Loucy (cell line): ENCODE measurements around the gene CNR1.

Experiments
- H2AFZ ChIP-seq: fragments of 200-600 bp; sonication (generic); 2 replicates; pipeline ENCODE4 v1.6.0; 2016; ENCODE audit warnings: antibody characterized with exemption, mild to moderate bottlenecking, low read length, moderate library complexity
- H3F3A ChIP-seq: fragments of 200-600 bp; 2 replicates; pipeline ENCODE4 v1.6.0; 2016; ENCODE audit warnings: antibody characterized with exemption, low read depth, mild to moderate bottlenecking
- H3K27me3 ChIP-seq: fragments of 200-600 bp; sonication (generic); 2 replicates; pipeline ENCODE4 v1.6.1; 2014; ENCODE audit warnings: low read length, mild to moderate bottlenecking; ENCODE audit not compliant: insufficient read depth, poor library complexity, severe bottlenecking
- H3K36me3 ChIP-seq: fragments of 200-600 bp; sonication (generic); 2 replicates; pipeline ENCODE4 v1.6.1; 2016; ENCODE audit warnings: low read length; ENCODE audit not compliant: insufficient read depth
- H3K4me1 ChIP-seq: fragments of 200-600 bp; sonication (generic); 2 replicates; pipeline ENCODE4 v1.5.1; 2014; ENCODE audit warnings: low read length, mild to moderate bottlenecking; ENCODE audit not compliant: insufficient read depth, poor library complexity, severe bottlenecking
- H3K4me2 ChIP-seq: fragments of 200-600 bp; sonication (generic); 2 replicates; pipeline ENCODE4 v1.6.0; 2014; ENCODE audit warnings: antibody characterized with exemption, low read length, low read depth, mild to moderate bottlenecking; ENCODE audit not compliant: poor library complexity, severe bottlenecking
- H3K4me3 ChIP-seq: fragments of 200-600 bp; sonication (generic); 2 replicates; pipeline ENCODE4 v1.5.1; 2014; ENCODE audit warnings: low read length, mild to moderate bottlenecking, mixed read lengths; ENCODE audit not compliant: poor library complexity, severe bottlenecking
- H3K79me2 ChIP-seq: fragments of 200-600 bp; sonication (generic); 2 replicates; pipeline ENCODE4 v1.6.1; 2014; ENCODE audit warnings: low read length; ENCODE audit not compliant: insufficient read depth
- H3K9ac ChIP-seq: fragments of 200-600 bp; sonication (generic); 2 replicates; pipeline ENCODE4 v1.6.0; 2014; ENCODE audit warnings: mild to moderate bottlenecking, low read depth, low read length, moderate library complexity; ENCODE audit not compliant: poor library complexity, severe bottlenecking
- H3K9me2 ChIP-seq: fragments of 200-600 bp; sonication (generic); replicated peaks from 2 replicates; pipeline ENCODE4 v1.6.1; 2016; ENCODE audit warnings: low read depth, low read length, mixed read lengths
- H3K9me3 ChIP-seq: fragments of 200-600 bp; sonication (generic); 2 replicates; pipeline ENCODE4 v1.6.1; 2014; ENCODE audit warnings: mild to moderate bottlenecking, antibody characterized with exemption, low read length, low read depth; ENCODE audit not compliant: insufficient read depth
- H4K20me1 ChIP-seq: fragments of 200-600 bp; sonication (generic); 2 replicates; pipeline ENCODE4 v1.6.0; 2014; ENCODE audit warnings: antibody characterized with exemption, low read length, mild to moderate bottlenecking; ENCODE audit not compliant: insufficient read depth, poor library complexity, severe bottlenecking
- EZH2phosphoT487 ChIP-seq: fragments of 200-600 bp; IDR thresholded peaks from 2 replicates; pipeline ENCODE4 v1.6.1; 2018; ENCODE audit warnings: antibody characterized with exemption, mild to moderate bottlenecking, moderate library complexity, borderline replicate concordance
- TF ChIP-seq, protein P1 (sequence below): fragments of 200-600 bp; sonication (generic); conservative IDR thresholded peaks from 2 replicates; pipeline ENCODE4 v1.5.1; 2014; ENCODE audit warnings: mild to moderate bottlenecking, antibody characterized with exemption, low read length

CNR1 gene

DNA sequence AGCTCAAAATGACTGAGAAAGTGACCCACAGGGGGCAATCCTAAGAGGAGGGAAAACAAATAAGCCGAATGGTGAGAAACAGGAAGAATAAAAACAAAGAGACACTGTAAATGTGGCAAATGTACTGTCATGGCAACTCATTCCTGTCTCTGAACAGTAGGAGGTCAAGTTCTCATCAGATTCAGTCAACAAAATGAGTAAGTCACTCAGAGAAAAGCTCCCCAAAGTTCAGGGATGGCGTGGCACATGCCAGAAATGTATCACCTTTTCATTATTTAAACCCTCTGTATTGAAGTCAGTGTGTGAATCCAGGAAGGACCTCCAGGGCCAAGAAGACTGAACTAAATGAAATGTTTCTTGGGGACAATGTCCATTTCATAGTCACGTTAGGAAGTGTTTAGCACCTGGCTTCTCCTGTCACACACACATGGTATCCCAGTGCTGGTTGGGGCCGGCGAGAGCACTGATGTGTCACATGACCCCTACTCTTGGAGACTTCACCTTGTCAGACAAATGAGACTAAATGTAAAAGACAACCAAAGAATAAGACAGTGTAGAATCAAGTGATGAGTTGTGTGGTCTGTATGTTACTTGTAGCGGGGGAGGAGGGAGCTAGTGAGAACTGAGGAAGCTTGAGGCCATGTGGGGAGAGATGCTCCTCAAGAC lies 20.7 kb downstream of the CNR1 start:
- TF ChIP-seq, protein P1, sequence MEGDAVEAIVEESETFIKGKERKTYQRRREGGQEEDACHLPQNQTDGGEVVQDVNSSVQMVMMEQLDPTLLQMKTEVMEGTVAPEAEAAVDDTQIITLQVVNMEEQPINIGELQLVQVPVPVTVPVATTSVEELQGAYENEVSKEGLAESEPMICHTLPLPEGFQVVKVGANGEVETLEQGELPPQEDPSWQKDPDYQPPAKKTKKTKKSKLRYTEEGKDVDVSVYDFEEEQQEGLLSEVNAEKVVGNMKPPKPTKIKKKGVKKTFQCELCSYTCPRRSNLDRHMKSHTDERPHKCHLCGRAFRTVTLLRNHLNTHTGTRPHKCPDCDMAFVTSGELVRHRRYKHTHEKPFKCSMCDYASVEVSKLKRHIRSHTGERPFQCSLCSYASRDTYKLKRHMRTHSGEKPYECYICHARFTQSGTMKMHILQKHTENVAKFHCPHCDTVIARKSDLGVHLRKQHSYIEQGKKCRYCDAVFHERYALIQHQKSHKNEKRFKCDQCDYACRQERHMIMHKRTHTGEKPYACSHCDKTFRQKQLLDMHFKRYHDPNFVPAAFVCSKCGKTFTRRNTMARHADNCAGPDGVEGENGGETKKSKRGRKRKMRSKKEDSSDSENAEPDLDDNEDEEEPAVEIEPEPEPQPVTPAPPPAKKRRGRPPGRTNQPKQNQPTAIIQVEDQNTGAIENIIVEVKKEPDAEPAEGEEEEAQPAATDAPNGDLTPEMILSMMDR, result no peak
- TF ChIP-seq EZH2phosphoT487, result no peak
- H3K27me3 ChIP-seq, result no peaks in the 10 kb centered on the region
- H3K9ac ChIP-seq, result no peak overlapping the region
- no peaks in the 10 kb centered on the region for H3K9me2 ChIP-seq
- H3F3A ChIP-seq, result no peaks in the 10 kb centered on the region
- no peak overlapping the region for H2AFZ ChIP-seq
- H3K36me3 ChIP-seq, result no peaks in the 10 kb centered on the region
- no peaks in the 10 kb centered on the region for H3K4me1 ChIP-seq
- H4K20me1 ChIP-seq, result no peaks in the 10 kb centered on the region
- H3K79me2 ChIP-seq, result no peaks in the 10 kb centered on the region
- no peaks in the 10 kb centered on the region for H3K9me3 ChIP-seq
- no peak overlapping the region for H3K4me2 ChIP-seq
- H3K4me3 ChIP-seq, result no peak overlapping the region

DNA sequence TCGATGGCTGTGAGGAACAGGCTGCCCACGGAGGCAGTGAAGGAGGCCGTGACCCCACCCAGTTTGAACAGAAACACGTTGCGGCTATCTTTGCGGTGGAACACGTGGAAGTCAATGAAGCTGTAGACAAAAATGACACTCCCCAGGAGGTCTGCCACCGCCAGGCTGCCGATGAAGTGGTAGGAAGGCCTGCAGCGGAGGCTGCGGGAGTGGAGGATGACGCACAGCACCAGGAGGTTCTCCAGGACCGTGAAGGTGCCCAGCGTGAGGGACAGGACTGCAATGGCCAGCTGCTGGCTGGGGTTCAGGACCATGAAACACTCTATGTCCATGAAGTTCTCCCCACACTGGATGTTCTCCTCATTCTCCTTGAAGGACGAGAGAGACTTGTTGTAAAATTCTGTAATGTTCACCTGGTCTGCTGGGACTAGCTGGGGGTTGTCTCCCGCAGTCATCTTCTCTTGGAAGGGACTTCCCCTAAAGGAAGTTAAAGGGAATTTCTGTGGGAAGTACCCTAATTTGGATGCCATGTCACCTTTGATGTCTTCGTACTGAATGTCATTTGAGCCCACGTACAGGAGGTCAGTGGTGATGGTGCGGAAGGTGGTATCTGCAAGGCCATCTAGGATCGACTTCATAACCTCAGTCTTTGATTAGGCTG lies 21.4 kb downstream of the CNR1 start:
- no peaks in the 10 kb centered on the region for H3K9me3 ChIP-seq
- no peak overlapping the region for H3K9ac ChIP-seq
- H4K20me1 ChIP-seq, result no peaks in the 10 kb centered on the region
- H2AFZ ChIP-seq, result no peak overlapping the region
- H3K4me3 ChIP-seq, result no peak overlapping the region
- H3K36me3 ChIP-seq, result no peaks in the 10 kb centered on the region
- TF ChIP-seq EZH2phosphoT487, result no peak
- TF ChIP-seq, protein P1, result no peak
- no peaks in the 10 kb centered on the region for H3K4me1 ChIP-seq
- H3K79me2 ChIP-seq, result no peaks in the 10 kb centered on the region
- H3K27me3 ChIP-seq, result no peaks in the 10 kb centered on the region
- no peaks in the 10 kb centered on the region for H3F3A ChIP-seq
- no peaks in the 10 kb centered on the region for H3K9me2 ChIP-seq
- no peak overlapping the region for H3K4me2 ChIP-seq

DNA sequence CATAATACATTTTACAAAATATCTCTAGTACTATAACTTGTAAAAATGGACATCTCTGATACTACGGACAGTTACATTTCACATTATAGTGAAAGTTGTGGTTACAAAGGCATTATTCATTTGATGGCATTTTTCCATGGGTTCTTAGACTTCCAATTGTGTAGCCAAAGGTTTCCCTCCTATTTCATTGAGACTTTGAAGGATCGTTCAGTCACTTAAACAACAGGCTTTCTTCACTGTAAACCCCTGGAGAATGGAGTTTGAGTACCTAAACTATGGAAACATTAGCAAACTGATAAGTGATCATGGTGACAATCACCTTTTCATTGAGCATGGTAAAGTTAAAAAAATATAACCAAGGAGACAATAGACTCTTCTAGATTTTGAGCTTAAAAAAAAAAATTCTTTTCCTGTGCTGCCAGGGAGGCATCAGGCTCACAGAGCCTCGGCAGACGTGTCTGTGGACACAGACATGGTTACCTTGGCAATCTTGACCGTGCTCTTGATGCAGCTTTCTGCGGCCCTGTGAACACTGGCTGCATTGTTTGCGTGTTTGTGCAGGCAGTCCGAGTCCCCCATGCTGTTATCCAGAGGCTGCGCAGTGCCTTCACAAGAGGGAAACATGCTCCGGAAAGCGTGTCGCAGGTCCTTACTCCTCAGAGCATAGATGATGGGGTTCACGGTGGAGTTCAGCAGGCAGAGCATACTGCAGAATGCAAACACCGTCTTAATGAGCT lies 22.6 kb downstream of the CNR1 start:
- Histone ChIP-seq H3K79me2 (no peaks in the 10 kb centered on the region), H3K4me3 (no peak overlapping the region), H2AFZ (no peak overlapping the region), H3K9me3 (no peaks in the 10 kb centered on the region), H3K9me2 (no peaks in the 10 kb centered on the region), H3K27me3 (no peaks in the 10 kb centered on the region), H3K4me1 (no peaks in the 10 kb centered on the region), H3K4me2 (no peak overlapping the region), H3K9ac (no peak overlapping the region), H3K36me3 (no peaks in the 10 kb centered on the region), H4K20me1 (no peaks in the 10 kb centered on the region), H3F3A (no peaks in the 10 kb centered on the region)
- no peak for TF ChIP-seq EZH2phosphoT487
- TF ChIP-seq, protein P1, result no peak
